ENCODE data around the gene ADGRD2.
"Not testable (repeated sequence)": the region's sequence is repeated elsewhere in the genome, so short reads cannot be mapped to it uniquely, and the experiment has no call there.

ADGRD2 gene

DNA sequence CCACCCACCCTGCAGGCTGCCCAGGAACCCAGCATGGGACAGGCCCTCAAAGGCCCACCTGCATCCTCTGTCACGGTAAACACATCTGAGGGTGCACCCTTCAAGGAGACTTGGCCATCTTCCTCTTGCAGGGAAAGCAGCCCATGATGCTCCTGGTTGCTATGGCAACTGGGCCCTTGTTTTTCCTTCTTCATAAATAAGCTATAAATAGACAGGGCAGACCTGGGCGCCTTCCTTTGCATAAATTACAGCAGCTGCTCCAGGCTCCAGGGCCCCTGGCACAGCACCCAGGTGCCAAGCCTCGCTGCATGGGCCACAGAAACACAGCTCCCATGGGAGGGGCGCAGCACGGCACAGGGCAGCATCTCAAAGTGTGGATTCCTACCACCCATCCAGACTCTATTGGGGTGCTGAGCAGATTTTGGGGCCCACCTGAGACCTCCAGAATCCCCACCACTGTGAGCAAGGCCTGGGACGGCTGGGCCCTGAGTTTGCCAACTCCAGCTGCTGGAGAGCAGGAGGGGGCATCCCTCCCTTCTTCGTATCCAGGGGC lies 29.2 kb upstream of the ADGRD2 start:
- no peaks in the 10 kb centered on the region for H3K9me3 Mint-ChIP-seq

DNA sequence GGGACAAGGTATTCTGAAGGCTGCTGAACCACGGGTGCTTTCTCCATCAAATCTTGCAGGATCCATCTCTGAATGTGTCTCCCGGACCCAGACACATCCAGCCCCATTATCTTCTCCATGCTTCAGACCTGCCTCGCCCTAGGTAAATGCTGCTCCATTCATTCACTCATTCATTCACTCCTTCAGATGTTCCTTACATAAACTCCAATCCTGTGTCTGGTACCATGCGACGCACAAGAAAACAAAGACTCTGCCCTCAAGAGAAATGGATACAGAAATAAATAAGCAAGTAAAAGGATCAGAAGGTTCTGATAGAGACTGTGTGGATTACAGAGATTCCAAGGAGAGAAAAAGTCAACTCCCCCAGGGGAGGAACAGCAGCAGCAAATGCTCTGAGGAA lies 27.1 kb upstream of the ADGRD2 start:
- no peak overlapping the region for H3K27ac Mint-ChIP-seq (ENCODE audit: low read depth)
- peaks cover 13% of the 10 kb centered on the region for H3K27me3 Mint-ChIP-seq
- peaks cover 5% of the 10 kb centered on the region for H3K4me1 Mint-ChIP-seq
- ATAC-seq (replicated peaks; ENCODE audit: extremely low read depth, poor library complexity, severe bottlenecking), result no peak
- H3K9me3 Mint-ChIP-seq, result no peaks in the 10 kb centered on the region
- DNase-seq (ENCODE audit: low spot score in 2 of 2), result no peak
- H3K4me3 Mint-ChIP-seq, result no peak overlapping the region
- no peaks in the 10 kb centered on the region for H3K36me3 Mint-ChIP-seq (ENCODE audit: insufficient read depth)

More for the DNA sequence above, 29.2 kb upstream of the ADGRD2 start:
- no peak overlapping the region for H3K4me3 Mint-ChIP-seq
- no peaks in the 10 kb centered on the region for H3K36me3 Mint-ChIP-seq (ENCODE audit: insufficient read depth)
- H3K27me3 Mint-ChIP-seq, result peaks cover 13% of the 10 kb centered on the region
- H3K27ac Mint-ChIP-seq (ENCODE audit: low read depth), result no peak overlapping the region
- H3K4me1 Mint-ChIP-seq, result peaks cover 5% of the 10 kb centered on the region
- no peak for ATAC-seq (replicated peaks; ENCODE audit: extremely low read depth, poor library complexity, severe bottlenecking)
- DNase-seq (ENCODE audit: low spot score in 2 of 2), result no peak

DNA sequence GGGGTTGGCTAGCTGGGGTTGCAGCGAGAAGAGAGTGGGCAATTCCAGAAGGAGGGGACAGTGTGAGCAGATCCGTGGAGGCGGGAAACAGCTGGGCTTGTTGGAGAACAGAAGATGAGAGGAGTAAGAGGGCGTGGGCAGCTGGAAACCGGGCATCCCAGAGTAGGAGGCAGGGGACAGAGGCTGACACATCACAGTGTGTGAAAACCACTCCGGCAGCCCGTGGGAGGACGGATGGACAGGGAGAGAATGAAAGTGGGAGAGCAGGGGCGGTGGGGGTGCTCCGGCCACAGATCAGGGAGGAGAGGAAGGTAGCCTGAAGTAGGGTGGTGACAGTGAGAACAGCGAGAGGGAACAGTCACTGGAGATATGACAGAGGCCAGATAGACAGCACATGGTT lies 26.7 kb upstream of the ADGRD2 start:
- no peaks in the 10 kb centered on the region for H3K9me3 Mint-ChIP-seq
- ATAC-seq (replicated peaks; ENCODE audit: extremely low read depth, poor library complexity, severe bottlenecking), result no peak

GRCh38 chr9:124425733-124426132 lies 24.5 kb upstream of the ADGRD2 start:
- H3K9me3 Mint-ChIP-seq; H3K27ac Mint-ChIP-seq (ENCODE audit: low read depth); H3K36me3 Mint-ChIP-seq (ENCODE audit: insufficient read depth); ATAC-seq (replicated peaks; ENCODE audit: extremely low read depth, poor library complexity, severe bottlenecking); H3K4me3 Mint-ChIP-seq; H3K4me1 Mint-ChIP-seq; DNase-seq (ENCODE audit: low spot score in 2 of 2): not testable (repeated sequence)
- peaks cover 13% of the 10 kb centered on the region for H3K27me3 Mint-ChIP-seq

More for the DNA sequence above, 26.7 kb upstream of the ADGRD2 start:
- H3K36me3 Mint-ChIP-seq (ENCODE audit: insufficient read depth), result no peaks in the 10 kb centered on the region
- DNase-seq (ENCODE audit: low spot score in 2 of 2), result no peak
- no peak overlapping the region for H3K4me3 Mint-ChIP-seq
- peaks cover 4% of the 10 kb centered on the region for H3K4me1 Mint-ChIP-seq
- no peak overlapping the region for H3K27ac Mint-ChIP-seq (ENCODE audit: low read depth)
- H3K27me3 Mint-ChIP-seq, result peaks cover 13% of the 10 kb centered on the region

DNA sequence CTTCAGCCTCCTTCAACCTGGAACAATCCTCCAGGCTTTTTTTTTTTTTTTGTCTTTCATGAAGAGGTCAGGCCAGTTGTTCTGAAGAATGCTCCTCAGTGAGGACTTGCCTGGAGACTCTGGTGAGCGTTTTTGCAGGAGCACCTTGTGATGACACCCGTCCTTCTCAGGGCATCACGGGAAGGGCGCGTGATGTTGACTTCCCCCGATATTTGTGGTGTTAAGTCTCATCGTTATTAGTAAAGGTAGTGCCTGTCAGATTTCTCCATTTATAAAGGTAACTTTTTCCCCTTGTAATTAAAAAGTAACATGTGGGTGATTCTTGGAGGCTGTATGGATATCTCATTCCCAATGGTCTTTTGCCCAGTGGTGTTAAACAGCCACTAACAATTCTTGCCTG lies 23.9 kb upstream of the ADGRD2 start:
- no peak overlapping the region for H3K27ac Mint-ChIP-seq (ENCODE audit: low read depth)
- no peaks in the 10 kb centered on the region for H3K4me1 Mint-ChIP-seq
- peaks cover 13% of the 10 kb centered on the region for H3K27me3 Mint-ChIP-seq
- H3K36me3 Mint-ChIP-seq (ENCODE audit: insufficient read depth), result no peaks in the 10 kb centered on the region
- no peak for ATAC-seq (replicated peaks; ENCODE audit: extremely low read depth, poor library complexity, severe bottlenecking)
- H3K4me3 Mint-ChIP-seq, result no peak overlapping the region
- H3K9me3 Mint-ChIP-seq, result no peaks in the 10 kb centered on the region
- DNase-seq (ENCODE audit: low spot score in 2 of 2), result no peak

DNA sequence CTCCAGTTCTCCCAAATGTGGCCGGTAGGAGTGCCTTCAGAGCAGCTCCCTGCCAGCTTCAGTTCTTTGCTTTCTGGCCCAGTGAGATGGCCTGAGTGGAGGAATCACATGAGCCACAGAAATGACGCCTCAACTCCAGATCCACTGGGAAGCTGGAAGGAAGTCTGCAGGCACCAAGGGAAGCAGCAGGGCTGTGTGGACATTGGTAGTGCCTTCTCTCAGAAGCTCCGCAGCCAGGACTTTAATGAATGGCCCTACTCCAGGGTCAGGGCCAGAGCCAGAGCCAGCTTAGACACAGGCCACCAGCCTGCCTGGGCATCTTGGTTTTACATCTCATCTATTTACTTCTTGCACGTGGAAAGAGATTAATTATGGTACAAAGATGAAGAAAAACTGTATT lies 23.0 kb upstream of the ADGRD2 start:
- Mint-ChIP-seq H3K36me3 (ENCODE audit: insufficient read depth) (no peaks in the 10 kb centered on the region), H3K27me3 (peaks cover 13% of the 10 kb centered on the region), H3K4me1 (no peaks in the 10 kb centered on the region), H3K4me3 (no peak overlapping the region), H3K9me3 (no peaks in the 10 kb centered on the region), H3K27ac (ENCODE audit: low read depth) (no peak overlapping the region)
- DNase-seq (ENCODE audit: low spot score in 2 of 2) (no peak), ATAC-seq (replicated peaks; ENCODE audit: extremely low read depth, poor library complexity, severe bottlenecking) (no peak)

DNA sequence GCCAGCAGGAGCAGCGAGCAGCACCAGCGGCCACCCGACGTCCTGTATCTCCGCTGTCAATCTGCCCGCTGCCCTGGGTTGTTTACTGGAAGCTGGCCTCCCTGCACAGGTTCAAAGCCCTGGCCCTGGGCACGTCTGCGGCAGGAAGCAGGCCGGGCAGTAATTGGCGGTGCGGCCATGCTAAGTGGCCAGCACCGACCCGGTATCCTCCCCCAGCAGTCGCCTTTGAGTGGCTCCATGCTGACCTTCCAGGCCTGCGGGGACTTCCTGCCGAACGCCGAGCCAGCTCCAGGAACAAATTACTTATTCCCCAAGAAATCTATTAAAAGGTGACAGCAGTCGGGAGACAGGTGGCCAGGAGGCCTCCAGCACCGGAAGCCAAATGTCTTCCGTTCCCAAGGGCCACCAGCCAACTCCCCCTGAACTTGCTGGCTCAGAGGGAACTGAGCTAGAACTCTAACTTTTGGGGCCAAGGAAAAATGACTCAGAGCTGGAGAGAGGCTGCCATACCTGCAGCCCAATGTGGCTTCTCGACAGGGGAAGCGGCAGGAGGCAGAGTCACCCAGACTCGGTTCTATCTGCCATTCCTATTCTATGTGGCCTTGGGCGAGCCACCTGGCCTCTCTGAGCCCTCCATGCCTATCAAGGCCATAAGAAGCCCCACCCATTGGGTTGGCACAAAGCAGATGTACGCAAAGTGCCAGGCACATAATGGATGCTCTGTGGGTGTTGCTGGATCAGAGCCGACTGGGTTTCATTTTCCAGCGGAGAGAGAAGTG lies 21.3 kb upstream of the ADGRD2 start:
- H3K27me3 Mint-ChIP-seq, result peaks cover 18% of the 10 kb centered on the region
- ATAC-seq (replicated peaks; ENCODE audit: extremely low read depth, poor library complexity, severe bottlenecking), result no peak
- DNase-seq (ENCODE audit: low spot score in 2 of 2), result no peak
- H3K36me3 Mint-ChIP-seq (ENCODE audit: insufficient read depth), result peaks cover 2% of the 10 kb centered on the region
- H3K4me1 Mint-ChIP-seq, result no peaks in the 10 kb centered on the region
- H3K27ac Mint-ChIP-seq (ENCODE audit: low read depth), result no peak overlapping the region
- no peak overlapping the region for H3K4me3 Mint-ChIP-seq
- no peaks in the 10 kb centered on the region for H3K9me3 Mint-ChIP-seq

GRCh38 chr9:124429530-124429867 lies 20.8 kb upstream of the ADGRD2 start:
- no peaks in the 10 kb centered on the region for H3K9me3 Mint-ChIP-seq
- H3K4me1 Mint-ChIP-seq, result no peaks in the 10 kb centered on the region
- ATAC-seq (replicated peaks; ENCODE audit: extremely low read depth, poor library complexity, severe bottlenecking) (no peak), DNase-seq (ENCODE audit: low spot score in 2 of 2) (no peak)
- no peak overlapping the region for H3K27ac Mint-ChIP-seq (ENCODE audit: low read depth)
- H3K27me3 Mint-ChIP-seq, result peaks cover 22% of the 10 kb centered on the region
- peaks cover 2% of the 10 kb centered on the region for H3K36me3 Mint-ChIP-seq (ENCODE audit: insufficient read depth)
- no peak overlapping the region for H3K4me3 Mint-ChIP-seq

DNA sequence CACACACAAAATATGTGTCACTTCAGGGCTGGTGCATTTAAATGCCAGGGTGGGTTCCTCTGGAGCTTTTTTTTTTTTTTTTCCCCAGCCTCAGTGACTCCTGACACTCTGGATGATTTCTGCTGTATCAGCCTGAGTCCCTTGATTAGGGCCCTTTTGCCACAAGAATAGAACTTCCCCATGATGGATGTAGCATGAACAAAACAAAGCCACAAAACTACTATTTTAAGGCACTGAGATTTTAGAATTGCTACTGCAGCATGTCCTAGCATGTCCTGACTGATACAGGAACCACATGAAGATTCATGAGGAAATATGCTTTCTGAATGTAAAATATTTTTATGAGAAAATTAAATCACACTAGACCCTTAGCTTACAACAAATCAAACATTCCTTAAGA lies 13.9 kb upstream of the ADGRD2 start:
- no peak for ATAC-seq (replicated peaks; ENCODE audit: extremely low read depth, poor library complexity, severe bottlenecking)
- DNase-seq (ENCODE audit: low spot score in 2 of 2), result no peak
- no peaks in the 10 kb centered on the region for H3K4me1 Mint-ChIP-seq

DNA sequence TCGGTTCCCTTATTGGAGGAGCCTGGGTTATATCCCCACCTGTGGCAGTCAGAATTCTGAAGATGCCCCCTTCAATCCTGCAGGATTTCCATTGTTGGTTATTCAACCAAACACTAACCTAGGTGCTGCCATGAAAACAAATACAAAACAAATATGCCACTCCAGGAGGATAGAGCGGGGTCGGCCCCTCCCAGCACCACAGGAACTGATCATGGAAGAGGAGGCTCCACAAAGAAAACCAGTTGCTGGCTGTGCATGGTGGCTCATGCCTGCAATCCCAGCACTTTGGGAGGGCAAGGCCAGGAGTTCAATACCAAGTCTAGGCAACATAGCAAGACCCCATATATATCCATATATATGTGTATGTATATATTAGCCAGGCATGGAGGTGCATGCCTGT lies 13.2 kb upstream of the ADGRD2 start:
- ATAC-seq (replicated peaks; ENCODE audit: extremely low read depth, poor library complexity, severe bottlenecking) (no peak), DNase-seq (ENCODE audit: low spot score in 2 of 2) (no peak)
- Mint-ChIP-seq H3K27ac (ENCODE audit: low read depth) (no peak overlapping the region), H3K4me1 (no peaks in the 10 kb centered on the region), H3K4me3 (no peak overlapping the region), H3K9me3 (no peaks in the 10 kb centered on the region), H3K27me3 (peaks cover 66% of the 10 kb centered on the region), H3K36me3 (ENCODE audit: insufficient read depth) (peaks cover 2% of the 10 kb centered on the region)

More for the DNA sequence above, 13.9 kb upstream of the ADGRD2 start:
- Mint-ChIP-seq H3K4me3 (no peak overlapping the region), H3K27ac (ENCODE audit: low read depth) (no peak overlapping the region), H3K9me3 (no peaks in the 10 kb centered on the region), H3K36me3 (ENCODE audit: insufficient read depth) (peaks cover 2% of the 10 kb centered on the region), H3K27me3 (peaks cover 58% of the 10 kb centered on the region)

DNA sequence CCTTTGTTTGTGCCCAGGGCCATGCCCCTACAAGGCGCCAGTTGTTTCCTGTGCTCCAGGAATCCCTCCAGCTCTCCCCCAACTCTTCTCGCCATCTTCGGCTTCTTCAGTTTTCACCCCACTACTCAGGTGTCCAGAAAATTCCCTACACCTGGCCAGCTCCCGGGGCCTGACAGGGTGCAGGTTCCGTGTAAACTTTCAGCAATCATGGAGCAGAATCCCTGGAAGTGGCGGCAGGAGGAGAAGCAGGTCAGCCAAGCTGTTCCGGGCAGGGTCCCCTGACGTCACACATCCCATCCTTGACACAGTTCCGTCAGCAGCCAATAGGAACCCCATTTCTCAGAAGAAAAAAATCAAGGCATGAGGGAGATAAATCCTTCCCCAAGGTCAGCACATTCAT lies 12.2 kb upstream of the ADGRD2 start:
- H3K27ac Mint-ChIP-seq (ENCODE audit: low read depth), result no peak overlapping the region
- DNase-seq (ENCODE audit: low spot score in 2 of 2) (no peak), ATAC-seq (replicated peaks; ENCODE audit: extremely low read depth, poor library complexity, severe bottlenecking) (no peak)
- no peaks in the 10 kb centered on the region for H3K36me3 Mint-ChIP-seq (ENCODE audit: insufficient read depth)
- no peaks in the 10 kb centered on the region for H3K4me1 Mint-ChIP-seq
- H3K9me3 Mint-ChIP-seq, result no peaks in the 10 kb centered on the region
- no peak overlapping the region for H3K4me3 Mint-ChIP-seq
- H3K27me3 Mint-ChIP-seq, result peaks cover 58% of the 10 kb centered on the region

- H3K27ac Mint-ChIP-seq (ENCODE audit: low read depth), result no peak overlapping the region
Measured at GRCh38 chr9:124439086-124439485, 11.2 kb upstream of the ADGRD2 start.

DNA sequence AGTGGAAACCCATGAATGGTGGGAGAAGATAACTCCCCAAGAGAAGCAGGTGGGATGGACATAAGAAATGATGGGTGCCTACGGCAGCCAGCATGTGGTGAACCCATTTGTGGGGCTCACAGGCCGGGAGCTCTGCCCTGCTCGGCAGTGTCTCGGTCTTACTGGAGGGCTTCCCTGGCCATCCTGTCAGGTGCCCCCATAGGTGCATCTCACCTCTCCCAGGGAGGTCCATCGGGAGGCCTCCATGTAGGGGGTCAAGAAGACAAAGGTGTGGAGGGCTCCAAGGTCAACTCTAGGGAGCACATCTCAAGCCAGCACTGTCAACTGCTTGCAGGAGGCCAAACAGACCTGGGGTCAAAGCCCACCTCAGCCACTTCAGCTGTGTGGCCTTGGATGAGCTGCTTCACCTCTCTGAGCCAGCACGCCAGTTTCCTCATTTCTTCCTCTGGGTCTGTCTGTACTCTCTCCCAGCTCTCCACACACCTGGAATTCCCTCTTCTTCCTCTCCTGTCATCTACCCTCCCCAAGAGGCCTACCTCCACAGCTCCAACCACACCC lies 10.5 kb upstream of the ADGRD2 start:
- DNase-seq (ENCODE audit: low spot score in 2 of 2), result no peak
- H3K4me1 Mint-ChIP-seq, result no peaks in the 10 kb centered on the region

More at GRCh38 chr9:124439086-124439485, 11.2 kb upstream of the ADGRD2 start:
- no peaks in the 10 kb centered on the region for H3K36me3 Mint-ChIP-seq (ENCODE audit: insufficient read depth)
- H3K9me3 Mint-ChIP-seq, result no peaks in the 10 kb centered on the region
- no peaks in the 10 kb centered on the region for H3K4me1 Mint-ChIP-seq
- ATAC-seq (replicated peaks; ENCODE audit: extremely low read depth, poor library complexity, severe bottlenecking) (no peak), DNase-seq (ENCODE audit: low spot score in 2 of 2) (no peak)
- no peak overlapping the region for H3K4me3 Mint-ChIP-seq
- peaks cover 55% of the 10 kb centered on the region for H3K27me3 Mint-ChIP-seq

More for the DNA sequence above, 10.5 kb upstream of the ADGRD2 start:
- no peak overlapping the region for H3K27ac Mint-ChIP-seq (ENCODE audit: low read depth)
- peaks cover 53% of the 10 kb centered on the region for H3K27me3 Mint-ChIP-seq
- no peaks in the 10 kb centered on the region for H3K9me3 Mint-ChIP-seq
- ATAC-seq (replicated peaks; ENCODE audit: extremely low read depth, poor library complexity, severe bottlenecking), result no peak
- H3K4me3 Mint-ChIP-seq, result no peak overlapping the region
- H3K36me3 Mint-ChIP-seq (ENCODE audit: insufficient read depth), result no peaks in the 10 kb centered on the region
